Limb (tissue), 2 donors: ENCODE results near the gene CCR6.
"Not testable (repeated sequence)": the region's sequence is repeated elsewhere in the genome, so short reads cannot be mapped to it uniquely, and the experiment has no call there.

ENCODE experiments used
- DNase-seq, 2 donors: peaks; one replicate each; pipeline ENCODE4 v3.0.0-alpha.2; 2016; ENCODE audit errors: extremely low spot score in 2 of 2

Gene CCR6

DNA sequence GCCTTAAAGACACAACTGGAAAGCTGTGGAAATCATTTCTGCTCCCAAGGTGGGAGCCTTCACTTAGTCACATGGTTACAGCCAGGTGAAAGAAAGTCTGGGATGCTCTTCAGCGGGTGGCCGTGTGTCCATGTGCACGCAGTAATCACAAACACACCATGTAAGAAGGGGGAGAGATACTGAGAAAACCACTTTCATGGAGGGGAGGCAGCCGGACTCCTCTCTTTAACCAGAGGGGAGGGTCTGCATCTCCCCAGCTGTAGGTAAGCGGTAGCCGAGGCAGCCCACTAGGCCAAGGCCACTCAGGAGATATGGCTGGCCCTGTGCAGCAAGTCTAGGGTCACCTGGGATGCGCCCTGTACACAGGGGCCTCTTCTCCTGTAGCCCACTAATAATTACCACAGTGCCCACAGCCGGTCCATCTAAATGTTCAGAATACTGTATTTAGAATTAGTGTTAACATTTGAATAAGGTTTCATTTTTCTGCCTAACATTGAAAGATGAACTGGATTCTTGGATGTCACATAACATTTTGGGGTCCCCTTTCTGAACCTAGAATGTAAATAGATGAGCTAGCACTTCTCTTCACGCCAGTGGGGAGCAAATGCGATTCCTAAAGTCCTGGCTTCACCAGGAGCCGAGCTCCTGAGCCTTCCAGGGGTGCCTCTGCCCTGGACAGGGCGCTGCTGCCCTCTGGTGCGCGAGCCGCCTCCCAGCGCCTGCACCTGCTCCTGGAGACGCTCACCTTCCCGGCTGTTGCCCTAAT lies 19.0 kb downstream of the CCR6 start:
- peak; percentile 15 to 71 for DNase-seq

DNA sequence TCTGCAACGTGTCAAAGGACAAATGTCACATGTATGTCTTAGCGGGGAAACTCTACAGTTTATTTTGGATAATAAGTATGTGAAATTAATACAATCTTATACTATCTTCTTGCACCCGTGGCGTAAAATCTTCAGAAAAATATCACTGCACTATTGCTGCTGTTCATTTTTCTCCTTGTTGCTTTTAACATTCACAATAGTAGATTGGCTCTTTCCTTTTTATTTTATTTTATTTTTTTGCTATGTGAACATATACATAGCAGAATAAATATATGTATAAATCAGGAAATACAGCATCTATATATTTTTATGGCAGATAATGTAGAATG lies 19.5 kb downstream of the CCR6 start:
- no peak for DNase-seq

DNA sequence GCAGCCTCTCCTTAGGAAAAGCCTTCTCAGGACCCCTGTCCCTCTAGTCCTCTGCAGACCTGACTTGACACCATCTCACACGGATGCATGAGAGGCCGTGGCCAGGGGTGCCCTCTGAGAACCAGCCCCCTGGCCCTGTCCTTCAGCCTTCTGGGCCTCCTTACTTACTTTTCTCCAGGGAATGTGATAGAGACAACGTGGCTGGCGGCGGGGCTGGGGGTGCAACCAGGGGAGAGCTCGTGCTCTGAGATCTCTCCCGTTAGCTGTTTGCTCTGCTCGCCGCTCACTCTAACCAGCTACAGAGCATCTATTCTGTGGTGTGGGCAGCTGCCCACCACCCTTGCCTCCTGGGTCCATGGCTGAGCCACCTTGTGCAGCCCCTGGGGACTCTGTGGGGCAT lies 20.1 kb downstream of the CCR6 start:
- no peak for DNase-seq

DNA sequence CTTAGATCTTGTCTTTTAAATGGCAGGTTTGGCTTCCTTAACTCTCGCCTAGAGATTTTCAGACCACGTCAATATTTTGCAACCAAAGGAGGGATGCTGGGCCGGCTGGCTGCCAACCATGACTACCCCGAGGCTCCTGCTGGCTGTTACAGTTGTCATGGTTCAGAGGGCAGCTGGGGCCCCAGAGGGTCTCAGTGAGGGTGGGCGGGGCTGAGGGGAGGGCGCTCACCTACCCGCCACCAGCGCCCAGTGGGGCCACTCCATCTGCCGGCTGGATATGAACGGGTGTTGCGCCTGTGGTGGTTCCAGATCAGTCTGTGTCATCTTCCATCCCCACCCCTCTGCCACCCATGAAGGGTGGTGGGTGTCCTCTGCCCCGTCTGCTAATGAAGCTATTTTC lies 22.6 kb downstream of the CCR6 start:
- no peak for DNase-seq

DNA sequence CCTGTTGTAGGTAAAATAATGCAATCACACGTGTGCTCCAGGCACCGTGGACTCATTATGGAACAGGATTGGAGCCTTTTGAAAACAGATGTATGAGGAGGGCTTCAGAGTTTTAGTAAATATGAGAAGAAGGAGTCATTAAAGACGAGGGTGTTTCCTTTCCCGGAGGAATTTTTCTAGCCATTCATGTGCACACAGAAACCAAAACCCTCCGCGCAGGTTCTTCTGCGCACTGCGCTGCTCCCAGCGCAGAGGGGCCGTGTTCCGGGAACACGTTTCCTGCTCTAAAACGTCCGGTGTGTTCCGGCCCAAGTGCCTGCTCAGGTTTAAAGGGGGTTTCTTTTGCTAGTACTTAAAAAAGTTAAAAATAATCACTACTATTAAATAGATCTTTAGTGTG lies 23.2 kb downstream of the CCR6 start:
- no peak for DNase-seq

DNA sequence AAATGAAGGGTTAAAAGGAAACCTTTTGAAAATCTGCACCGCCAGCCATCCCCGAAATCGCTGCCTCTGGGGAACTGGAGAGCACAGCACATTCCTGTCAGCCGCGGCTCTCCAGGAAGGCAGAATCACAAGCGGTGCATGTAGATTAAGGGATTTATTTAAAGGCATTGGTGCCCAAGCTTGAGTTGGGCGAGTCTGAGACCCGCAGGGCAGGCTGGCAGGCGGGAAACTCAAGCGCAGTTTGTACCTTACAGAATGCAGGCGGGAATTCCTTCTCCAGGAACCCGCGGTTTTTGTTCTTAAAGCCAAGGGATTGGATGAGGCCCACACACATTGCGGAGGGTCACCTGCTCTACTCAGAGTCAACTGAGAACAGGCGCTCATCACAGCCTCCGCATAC lies 24.1 kb downstream of the CCR6 start:
- no peak for DNase-seq

DNA sequence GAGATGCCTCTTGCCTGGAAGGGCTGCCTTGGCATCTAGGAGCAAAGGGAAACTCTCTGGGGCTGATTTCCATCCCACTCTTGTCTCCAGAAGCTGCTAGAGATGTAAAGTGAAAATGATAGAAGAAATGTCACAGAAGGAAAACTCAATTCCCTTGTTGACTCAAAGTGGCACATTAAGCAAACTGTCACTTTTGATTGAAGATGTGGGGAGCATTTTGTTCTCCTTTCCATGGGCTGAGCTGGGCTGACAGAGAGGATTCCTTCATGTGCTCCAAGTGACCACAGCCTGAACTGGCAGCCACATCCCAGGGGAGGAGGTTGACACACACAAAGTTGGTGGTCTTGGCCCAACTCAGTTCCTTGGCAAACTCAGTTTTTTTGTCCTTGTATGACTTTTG lies 25.1 kb downstream of the CCR6 start:
- DNase-seq = no peak

DNA sequence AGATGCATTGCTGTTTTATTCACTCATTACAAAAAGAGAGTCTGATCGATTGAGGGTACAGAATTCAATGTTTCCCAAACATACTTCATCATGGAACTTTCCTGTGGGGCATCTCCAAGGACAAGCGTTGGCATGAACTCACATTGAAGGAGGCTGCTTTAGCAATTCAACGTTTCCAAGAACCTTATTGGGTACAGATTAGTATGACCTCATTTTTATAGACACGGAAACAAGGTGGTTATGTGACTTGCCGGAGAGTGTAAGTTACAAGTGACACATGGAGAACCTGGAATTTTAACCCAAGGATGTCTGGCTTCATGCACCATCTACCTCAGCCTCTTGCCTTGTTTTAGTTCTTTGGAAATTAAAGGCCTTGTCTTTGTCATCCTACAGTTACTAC lies 26.1 kb downstream of the CCR6 start:
- DNase-seq = no peak

DNA sequence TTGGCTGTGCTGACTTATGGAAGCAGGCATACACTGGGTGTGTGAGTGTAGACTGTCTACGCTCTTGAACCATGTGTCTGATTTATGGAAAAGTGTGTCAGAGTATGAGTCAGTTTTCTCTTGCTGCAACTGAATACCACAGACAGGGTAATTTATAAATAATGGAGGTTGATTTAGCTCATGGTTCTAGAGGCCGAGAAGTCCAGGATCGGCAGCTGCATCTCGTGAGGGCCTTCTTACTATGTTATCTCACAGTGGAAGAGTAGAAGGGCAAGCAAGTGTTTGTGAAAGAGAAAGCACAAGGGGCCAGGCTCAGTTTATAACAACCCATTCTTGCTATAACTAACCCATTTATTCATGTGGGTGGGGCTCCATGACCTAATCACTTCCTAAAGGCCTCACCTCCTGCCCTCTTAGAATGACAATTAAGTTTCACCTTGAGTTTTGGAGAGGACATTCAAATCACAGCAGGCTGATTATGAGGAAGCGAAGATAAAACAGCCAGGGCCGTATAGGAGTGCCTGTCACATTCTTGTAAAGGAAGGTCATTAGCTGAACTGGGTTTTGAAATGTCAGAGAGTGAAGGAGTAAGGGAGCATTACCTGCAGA lies 28.1 kb downstream of the CCR6 start:
- no peak for DNase-seq

DNA sequence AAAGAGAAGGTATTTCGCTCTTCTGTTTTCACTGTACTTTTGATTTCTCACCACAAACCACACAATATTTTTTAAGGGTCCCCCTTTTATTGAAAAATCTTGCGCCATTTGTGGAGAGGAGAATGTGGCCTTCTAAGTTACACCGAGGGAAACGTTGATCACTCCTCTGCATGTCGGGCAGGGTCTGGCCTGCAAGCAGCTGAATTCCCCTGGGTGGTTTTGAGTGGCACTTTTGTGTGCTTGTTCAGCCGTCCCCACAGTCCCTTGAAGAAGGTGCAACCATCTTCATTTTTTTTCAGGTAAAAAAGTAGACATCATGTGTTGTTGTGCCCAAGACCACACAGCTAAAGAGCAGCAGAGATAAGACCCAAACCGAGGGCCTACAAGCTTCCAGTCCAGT lies 28.8 kb downstream of the CCR6 start:
- no peak for DNase-seq

DNA sequence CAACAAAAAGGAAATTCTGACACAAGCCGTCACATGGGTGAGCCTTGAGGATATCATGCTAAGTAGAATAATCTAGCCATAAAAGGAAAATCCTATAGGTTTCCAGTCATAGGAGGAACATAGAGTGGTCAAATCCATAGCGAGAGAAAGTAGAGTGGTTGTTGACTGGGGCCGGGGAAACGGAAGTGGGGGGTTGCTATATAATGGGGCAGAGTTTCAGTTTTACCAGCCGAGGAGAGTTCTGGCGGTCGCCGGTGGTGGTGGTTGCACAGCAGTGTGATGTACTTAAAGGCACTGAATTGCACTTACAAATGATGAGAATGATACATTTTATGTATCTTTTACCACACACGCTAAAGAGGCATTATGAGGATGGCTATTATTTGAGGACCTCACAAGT lies 30.0 kb downstream of the CCR6 start:
- DNase-seq = no peak

DNA sequence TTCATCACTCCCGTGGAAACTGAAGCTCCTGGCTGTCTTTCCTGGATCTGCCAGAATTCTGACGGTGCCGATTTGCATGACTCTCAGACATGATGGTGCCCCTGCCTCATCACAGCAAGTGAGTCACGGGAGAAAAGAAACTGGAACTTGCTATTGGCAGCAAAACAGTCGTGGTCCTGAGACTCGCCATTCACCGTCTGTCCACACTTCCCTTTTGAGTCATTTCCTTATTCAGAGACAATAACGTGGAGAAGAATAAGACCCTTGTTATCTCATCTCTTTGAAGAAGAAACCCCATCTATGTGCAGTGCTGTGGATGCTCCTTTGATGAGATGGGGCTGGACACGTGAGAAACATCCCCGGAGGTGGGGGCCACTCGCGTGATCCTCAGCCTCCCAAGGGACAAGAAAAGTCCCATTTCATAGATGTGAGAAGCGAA lies 30.6 kb downstream of the CCR6 start:
- DNase-seq = no peak

DNA sequence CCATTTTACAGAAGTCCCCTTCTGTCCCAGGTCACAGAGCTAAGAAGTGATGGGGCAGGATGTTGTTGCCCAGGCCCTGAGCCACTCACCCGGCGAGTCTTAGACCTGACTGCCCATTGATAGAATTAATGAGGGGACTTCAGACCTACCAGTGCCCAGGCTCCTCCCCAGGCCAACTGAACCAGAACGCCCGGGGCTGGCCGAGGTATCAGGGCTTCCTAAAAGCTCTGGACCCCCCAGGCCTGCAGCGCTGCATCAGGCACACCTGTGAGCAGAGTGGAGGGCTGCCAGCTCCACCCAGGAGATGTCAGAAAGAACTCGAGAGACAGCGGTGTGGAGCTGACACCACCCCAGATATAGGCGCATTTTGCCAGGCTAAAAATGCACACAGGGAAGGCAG lies 31.4 kb downstream of the CCR6 start:
- DNase-seq = no peak

DNA sequence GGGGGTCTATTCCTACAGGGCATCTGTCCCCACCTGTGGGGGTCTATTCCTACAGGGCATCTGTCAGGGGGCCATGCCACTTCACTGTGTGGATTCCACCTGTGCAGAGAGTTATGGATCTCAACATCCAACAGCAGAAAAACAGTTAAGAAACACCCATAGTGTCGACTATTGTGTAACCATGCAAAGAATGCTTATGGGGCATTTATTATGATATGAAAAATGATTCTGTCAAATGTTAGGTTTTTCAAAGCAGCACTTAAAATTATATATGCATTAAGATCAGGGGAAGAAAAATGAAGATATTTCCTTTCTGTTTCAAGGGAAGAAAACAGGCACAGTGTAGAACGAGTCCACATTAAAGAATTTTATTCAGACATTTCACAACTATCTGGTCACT lies 32.0 kb downstream of the CCR6 start:
- DNase-seq = no peak

DNA sequence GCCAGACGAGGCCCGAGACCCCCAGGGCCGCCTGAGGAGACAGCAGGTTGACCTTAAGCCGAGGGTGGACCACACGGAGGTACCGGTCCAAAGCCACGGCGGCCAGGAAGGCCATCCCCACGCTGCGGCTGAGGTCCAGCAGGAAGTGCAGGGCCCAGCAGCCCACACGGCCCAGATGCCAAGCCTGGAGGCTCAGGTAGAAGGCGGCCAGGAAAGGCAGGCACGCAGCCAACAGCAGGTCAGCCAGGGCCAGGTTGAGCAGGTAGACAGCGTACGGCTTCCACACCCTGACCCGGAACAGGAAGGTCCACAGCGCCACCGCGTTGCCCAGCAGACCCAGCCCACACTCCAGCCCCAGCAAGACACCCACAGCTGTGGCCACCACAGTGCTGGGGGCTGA lies 34.5 kb downstream of the CCR6 start:
- DNase-seq = no peak

DNA sequence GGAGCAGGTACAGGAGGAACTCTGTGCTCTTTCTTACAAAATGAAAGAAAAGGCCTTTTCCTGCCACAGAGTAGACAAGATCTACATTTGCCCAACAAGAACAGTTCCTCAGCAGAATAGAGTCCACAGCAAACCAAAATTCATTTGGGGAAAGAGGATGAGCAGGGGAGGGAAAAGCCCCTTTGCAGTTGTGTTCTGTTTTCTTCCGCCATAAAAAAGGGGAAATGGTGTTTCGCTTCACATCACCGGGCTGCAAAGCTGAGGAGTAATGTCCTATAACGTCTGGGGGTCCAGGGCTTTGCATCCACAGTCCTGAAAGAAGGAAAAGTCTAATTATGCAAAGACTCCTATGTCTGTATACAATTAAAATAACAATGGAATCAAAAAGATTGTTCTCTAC lies 35.0 kb downstream of the CCR6 start, which contains the start of gene GPR31:
Gene GPR31 (minus strand): TSS at position 118 of the 400 bp plus-strand sequence. CDS start 149 bp downstream, outside the sequence.
- no peak for DNase-seq

DNA sequence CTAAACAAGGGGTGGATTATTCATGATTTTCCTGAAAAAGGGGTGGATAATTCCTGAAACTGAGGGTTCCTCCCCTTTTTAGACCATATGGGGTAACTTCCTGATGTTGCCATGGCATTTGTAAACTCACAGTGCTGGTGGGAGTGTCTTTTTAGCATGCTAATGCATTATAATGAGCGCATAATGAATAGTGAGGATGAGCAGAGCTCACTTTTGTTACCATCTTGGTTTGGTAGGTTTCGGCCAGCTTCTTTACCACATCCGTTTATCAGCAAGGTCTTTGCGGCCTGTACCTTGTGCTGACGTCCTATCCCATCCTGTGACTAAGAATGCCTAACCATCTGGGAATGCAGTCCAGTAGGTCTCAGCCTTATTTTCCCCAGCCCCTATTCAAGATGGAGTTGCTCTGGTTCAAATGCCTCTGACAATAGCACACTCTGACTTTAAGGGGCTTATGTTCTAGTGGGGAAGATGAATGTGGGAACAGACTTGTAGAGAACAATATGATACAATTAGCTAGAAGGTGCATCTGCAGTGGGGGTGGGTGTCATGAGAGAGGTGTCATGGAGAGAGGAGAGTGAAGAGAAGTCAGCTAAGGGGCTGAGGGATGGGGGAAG lies 39.1 kb downstream of the CCR6 start:
- no peak for DNase-seq

DNA sequence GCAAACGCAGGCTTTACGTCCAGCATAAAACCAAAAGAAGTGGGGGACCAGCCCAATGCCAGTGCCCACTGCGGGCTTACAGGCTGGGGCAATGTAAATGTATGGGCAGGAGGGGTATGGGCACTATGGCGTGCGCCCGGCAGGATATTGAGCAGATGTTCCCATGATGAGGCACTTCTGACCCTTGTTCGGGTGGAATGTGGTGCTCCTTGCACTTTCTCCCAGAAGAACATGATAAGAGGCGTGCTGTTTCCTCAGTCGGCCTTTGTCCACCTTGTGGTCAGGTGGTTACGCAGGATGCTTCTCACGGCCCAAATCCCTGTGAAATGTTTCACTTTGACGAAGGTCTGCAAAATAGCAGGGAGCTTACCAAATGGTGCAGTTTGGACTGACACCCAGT lies 39.7 kb downstream of the CCR6 start:
- DNase-seq = no peak

DNA sequence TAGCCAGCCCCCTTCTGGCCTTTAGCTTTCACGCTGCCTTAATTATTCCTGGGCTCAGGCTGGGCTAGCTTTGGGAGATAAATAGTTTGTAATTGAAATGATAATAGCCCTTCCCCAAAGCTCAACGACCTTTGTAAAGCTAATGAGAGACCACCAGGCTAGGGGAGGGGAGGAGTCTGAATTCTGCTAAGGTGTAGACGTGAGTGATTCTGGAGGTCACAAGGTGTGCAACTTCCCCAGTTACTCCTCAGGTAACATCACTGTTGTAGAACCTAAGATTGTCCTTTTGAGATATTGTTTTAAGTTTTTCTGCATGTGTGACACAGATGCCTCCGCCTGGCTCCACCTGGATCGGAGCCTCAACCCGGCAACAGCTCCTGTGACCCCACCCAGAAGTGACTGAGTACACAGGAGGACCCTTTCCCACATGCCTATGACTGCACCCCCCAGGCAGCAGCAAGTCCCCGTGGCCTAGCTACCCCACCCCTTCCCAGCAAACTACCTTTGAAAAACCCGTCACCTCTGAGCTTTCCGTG lies 40.6 kb downstream of the CCR6 start:
- no peak for DNase-seq

DNA sequence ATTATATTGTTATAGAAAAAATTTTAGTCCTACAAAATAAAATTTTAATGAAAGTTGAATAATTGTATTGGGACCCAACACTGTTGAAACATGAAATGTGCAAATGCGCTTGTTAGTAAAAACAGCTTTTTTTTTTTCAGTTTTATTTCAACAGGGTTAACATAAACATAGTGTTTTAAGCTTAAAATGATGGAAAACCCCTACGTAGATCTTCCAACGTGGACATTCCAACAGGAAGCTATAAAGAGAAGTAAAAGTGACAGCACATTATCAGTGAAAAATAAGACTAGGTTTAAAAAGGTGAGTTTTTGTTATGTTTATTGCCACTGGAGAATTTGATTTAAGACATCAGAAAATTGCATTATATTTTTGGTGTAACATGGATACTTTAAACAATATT lies 41.4 kb downstream of the CCR6 start:
- no peak for DNase-seq

DNA sequence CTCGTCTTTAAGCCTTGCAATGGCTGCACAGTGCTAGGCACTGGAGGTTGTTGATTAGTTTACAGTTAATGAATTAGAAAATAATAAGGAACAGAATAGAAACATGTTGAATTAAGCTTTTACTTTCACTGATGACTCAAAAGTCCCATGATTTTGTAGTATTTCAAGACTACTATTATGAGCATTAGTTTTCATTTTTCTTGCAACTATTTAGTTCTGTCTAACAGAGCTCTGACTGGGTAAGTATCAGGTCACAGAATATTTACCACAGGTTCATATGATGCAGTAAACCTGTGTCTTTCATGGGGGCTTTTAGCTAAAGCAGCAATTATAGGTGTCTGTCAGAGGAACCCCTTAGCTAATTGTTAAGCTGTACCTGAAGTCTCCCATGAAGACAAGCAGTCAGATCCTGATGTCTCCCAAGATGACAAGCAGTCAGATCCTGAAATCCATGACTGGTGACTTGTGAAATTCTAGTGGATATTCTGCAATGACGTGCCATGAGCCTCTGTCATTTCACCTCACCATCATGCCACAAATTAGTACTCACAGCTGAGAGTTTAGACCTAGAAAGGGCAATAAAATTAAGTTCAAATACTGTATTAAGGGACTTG lies 43.1 kb downstream of the CCR6 start:
- no peak for DNase-seq

DNA sequence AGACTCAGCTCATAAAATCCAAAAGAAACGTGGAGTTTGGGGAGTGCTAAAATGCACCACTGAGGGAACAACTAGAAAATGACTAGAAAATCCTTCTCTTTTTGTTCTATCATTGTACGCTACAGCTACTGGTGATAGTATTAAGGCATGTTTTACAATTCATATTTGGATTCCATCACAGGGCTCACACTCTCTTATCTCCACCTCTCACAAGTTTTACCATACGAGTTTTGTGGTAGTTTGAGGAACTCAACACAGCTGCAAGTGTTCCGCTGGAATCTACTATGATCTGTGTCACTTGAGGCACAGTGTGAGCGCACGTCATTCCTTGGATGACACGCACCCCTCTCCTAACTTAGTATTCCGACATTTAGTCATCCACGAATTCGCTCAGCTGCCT lies 44.8 kb downstream of the CCR6 start:
- not testable (repeated sequence) for DNase-seq
